Subcutaneous adipose tissue (tissue), 4 donors: ENCODE results near the gene KCNK18. TPM values are rescaled to one million over a fixed set of nuclear protein-coding genes. Genes with fewer than 3 reads are reported as not detected.

Experiments used
- CTCF ChIP-seq: fragments of 450-650 bp; IDR thresholded peaks from one replicate; pipeline ENCODE4 v1.5.1; 2016; ENCODE audit warnings: low read depth, mild to moderate bottlenecking, control low read depth, antibody characterized with exemption, moderate library complexity
- total RNA-seq, 4 donors: library from RNA; depleted of rRNA; stranded (reverse); fragments of >200 nt; gene quantifications; one replicate each; pipeline ENCODE4 v1.1.0, GENCODE V29; 2016

Gene KCNK18
- total RNA-seq, 4 donors from 2014 or later: not detected

- TF ChIP-seq CTCF: no peak
Observed at GRCh38 chr10:117248750-117249465, 51.6 kb downstream of the KCNK18 start.

- TF ChIP-seq CTCF: no peak
Observed at GRCh38 chr10:117249493-117250093, 52.3 kb downstream of the KCNK18 start.

GRCh38 chr10:117250411-117250810, 53.1 kb downstream of the KCNK18 start:
- no peak for TF ChIP-seq CTCF

- TF ChIP-seq CTCF: no peak
Observed at GRCh38 chr10:117253908-117254307, 56.6 kb downstream of the KCNK18 start.

GRCh38 chr10:117254338-117254737, 57.0 kb downstream of the KCNK18 start:
- no peak for TF ChIP-seq CTCF

- TF ChIP-seq CTCF: no peak
Observed at GRCh38 chr10:117254774-117255735, 57.8 kb downstream of the KCNK18 start.

GRCh38 chr10:117255835-117256460, 58.7 kb downstream of the KCNK18 start:
- no peak for TF ChIP-seq CTCF
